Motor neuron (in vitro differentiated cells): ENCODE measurements around the gene ACTMAP. TPM values are rescaled to one million over a fixed set of nuclear protein-coding genes. Genes with fewer than 3 reads are reported as not detected.
"Not testable (repeated sequence)": the region's sequence is repeated elsewhere in the genome, so short reads cannot be mapped to it uniquely, and the experiment has no call there.

ENCODE experiments used
- ATAC-seq, 8 experiments: fragments of 200-7000 bp; cut with Tn5 transposase; replicated peaks in 6 of 8; 2 replicates each; pipeline ENCODE4 v1.8.0; 2021; ENCODE audit warnings: mild to moderate bottlenecking in 8 of 8, moderate library complexity in 8 of 8
- H3K27ac ChIP-seq, 2 donors: fragments of 250-450 bp; sonication (Bioruptor Pico); 2 replicates each; pipeline ENCODE4 v1.9.0; 2021; ENCODE audit warnings: antibody characterized with exemption in 2 of 2, mild to moderate bottlenecking in 2 of 2, moderate library complexity in 1 of 2
- H3K4me1 ChIP-seq, 2 donors: fragments of 250-450 bp; sonication (Bioruptor Pico); replicated peaks in 1 of 2; 2 replicates each; pipeline ENCODE4 v1.6.1; 2021; ENCODE audit warnings: antibody characterized with exemption in 2 of 2, mild to moderate bottlenecking in 2 of 2, moderate library complexity in 1 of 2
- H3K4me3 ChIP-seq, 5 donors: fragments of 250-450 bp; sonication (Bioruptor Pico); 2 replicates each; pipeline ENCODE4 v1.9.0; 2021; ENCODE audit warnings: antibody characterized with exemption in 5 of 5, mild to moderate bottlenecking in 5 of 5, moderate library complexity in 4 of 5
- WGBS, 10 experiments: fragments of 450-650 bp; shearing (Covaris generic); methylation state at CpG; one replicate each; pipeline ENCODE4 v1.0.0; 2022; 5-methylcytosine and 5-hydroxymethylcytosine counted together
- in situ Hi-C, 9 experiments: fragments of 400-800 bp; cut with MboI; loops; one replicate each; pipeline ENCODE4 v1.15.0; 2021; ENCODE audit warnings: low sequenced_read_pairs in 9 of 9, low pct_unique_long_range_greater_than_20kb in 2 of 9; ENCODE audit not compliant: unreplicated experiment in 9 of 9
- total RNA-seq, 8 experiments: library from RNA; unstranded; fragments of 300-600 nt; gene quantifications; 2 replicates each; pipeline versions ENCODE4 v1.2.3 to v1.2.4, GENCODE V29; 2022

Gene ACTMAP
- 10 to 100 TPM in 1 of 8 experiments, 1 to 10 TPM in 7; 2.4 to 12.6 (median 3.8) TPM for total RNA-seq

GRCh38 chr19:40750058-40750873 is at the start of gene ACTMAP:
TSS of gene ACTMAP (minus strand) at chr19:40750477. CDS start at chr19:40749803, 674 bp downstream.
- Histone ChIP-seq H3K4me1 (peaks cover 10 to 12% of the 10 kb centered on the region in 2 donors), H3K27ac (peak within 1 kb of the TSS; percentile 81 to 89), H3K4me3 (peak within 1 kb of the TSS; percentile 59 to 90 (median 77))
- ATAC-seq, result peak; percentile 80 to 94 (median 92)
- in situ Hi-C loops, result no loop called here
- WGBS, 10 experiments, result 0 to 2% (median 0%) methylated on average over 1 to 17 of the region's 43 CpGs; no CpG with 5 or more reads in 1 of the 10 experiments

- peak in 6 of 8 experiments; percentile 1 to 9 (median 2) for ATAC-seq
- peaks cover 46 to 47% of the 10 kb centered on the region in 2 donors for H3K4me1 ChIP-seq
- peak overlapping the region; percentile 90 to 91 for H3K27ac ChIP-seq
- H3K4me3 ChIP-seq, result peak overlapping the region; percentile 64 to 97 (median 72)
- in situ Hi-C loops, result loop anchor here in 5 of 9 experiments (25.0 kb wide), 1 partner anchor 137 kb away; no protein-coding TSS in a partner anchor
- 0 to 33% (median 17%) methylated on average over 1 to 4 of the region's 40 CpGs; no CpG with 5 or more reads in 4 of the 10 experiments for WGBS, 10 experiments
These were observed 49.5 kb upstream of the ACTMAP start for GRCh38 chr19:40799558-40800338.

DNA sequence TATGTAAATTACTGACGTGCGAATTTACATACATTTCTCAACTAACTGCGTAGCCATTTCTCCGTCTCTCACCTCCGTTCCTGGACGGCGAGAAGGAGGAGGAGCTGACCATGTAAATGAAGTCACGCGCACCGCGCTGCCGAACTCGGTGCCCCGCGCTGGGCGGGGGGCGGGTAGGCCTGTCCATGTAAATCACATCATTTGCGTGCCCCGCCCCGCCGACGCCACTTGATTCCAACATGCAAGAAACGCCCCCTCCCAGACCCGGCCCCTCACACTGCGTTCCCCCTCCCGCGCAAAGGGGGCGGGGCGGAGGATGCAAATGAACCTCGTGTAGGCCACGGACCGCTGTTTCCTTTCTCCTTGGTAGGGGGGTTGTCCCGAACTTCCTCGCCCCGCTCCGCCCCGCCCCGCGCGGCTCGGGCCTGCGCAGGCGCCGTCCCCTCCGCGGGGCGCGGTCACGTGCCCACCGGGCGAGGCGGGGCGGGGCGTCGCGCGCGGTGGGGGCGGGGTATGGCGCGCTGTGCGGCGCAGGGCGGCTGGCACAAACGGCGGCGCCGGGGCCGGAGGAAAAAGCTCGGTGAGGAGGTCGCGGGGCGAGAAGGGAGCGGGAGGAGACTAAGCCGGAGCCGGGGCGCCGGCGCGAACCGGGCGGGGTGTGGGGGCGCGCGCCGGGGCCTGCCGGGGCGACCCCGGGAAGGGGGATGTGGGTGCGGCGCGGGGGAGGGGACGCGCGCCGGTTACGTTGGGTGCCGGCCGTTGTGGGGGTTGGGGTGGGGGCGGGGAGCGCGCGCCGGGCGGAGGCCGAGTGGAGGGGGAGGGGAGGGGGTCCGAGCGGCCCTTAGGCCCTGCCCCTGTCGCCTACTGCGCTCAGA is 48.6 kb upstream of the ACTMAP start, which contains the start of gene EGLN2:
TSS of gene EGLN2 (plus strand) at position 509 of the 875 bp plus-strand sequence. CDS start 1,382 bp downstream, outside the sequence.
- ATAC-seq, result peak; percentile 78 to 87 (median 82)
- peaks cover 38 to 39% of the 10 kb centered on the region in 2 donors for H3K4me1 ChIP-seq
- in situ Hi-C loops, result no loop called here
- H3K27ac ChIP-seq, result peak within 1 kb of the TSS; percentile 90 to 91
- 0 to 5% (median 3%) methylated on average over 2 to 8 of the region's 110 CpGs; no CpG with 5 or more reads in 4 of the 10 experiments for whole genome bisulfite sequencing, 10 experiments
- peak within 1 kb of the TSS; percentile 64 to 97 (median 72) for H3K4me3 ChIP-seq

DNA sequence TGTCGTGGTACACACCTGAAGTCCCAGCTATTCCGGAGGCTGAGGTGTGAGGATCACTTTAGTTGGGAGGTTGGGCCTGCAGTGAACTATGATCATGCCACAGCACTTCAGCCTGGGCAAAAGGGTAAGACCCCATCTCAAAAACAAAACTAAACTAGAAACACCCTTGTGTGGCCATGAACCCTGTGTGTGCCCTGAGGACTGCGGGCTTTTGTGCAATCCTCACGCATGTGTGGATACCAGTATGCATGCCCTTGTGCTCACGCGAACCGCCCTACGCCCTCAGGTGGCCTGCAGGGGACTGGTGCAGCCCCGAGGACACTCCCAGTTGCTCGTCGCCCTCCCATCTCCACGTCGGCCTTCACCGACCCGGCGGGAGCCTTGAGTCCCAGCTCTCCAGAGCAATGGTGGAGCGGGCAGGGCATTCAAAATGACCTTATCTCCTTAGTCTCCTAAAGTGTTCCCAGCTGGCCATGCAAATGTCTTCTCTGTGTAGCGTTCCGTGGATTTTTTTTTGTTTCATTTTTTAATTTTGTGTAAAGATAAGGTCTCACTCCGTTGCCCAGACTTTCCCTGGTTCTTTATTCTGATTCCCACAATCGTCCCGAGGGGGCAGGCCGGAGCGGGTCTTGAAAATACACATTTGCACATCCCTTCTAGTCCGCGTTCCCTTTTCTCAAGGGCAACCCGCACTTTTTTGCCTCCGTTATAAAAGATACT is 47.8 kb upstream of the ACTMAP start:
- in situ Hi-C loops, result no loop called here
- peaks cover 30 to 31% of the 10 kb centered on the region in 2 donors for H3K4me1 ChIP-seq
- WGBS, 10 experiments, result 0 to 68% (median 2%) methylated on average over 4 to 11 of the region's 28 CpGs; no CpG with 5 or more reads in 1 of the 10 experiments
- H3K27ac ChIP-seq, result peak overlapping the region; percentile 72 to 81
- peak overlapping the region; percentile 64 to 97 (median 72) for H3K4me3 ChIP-seq
- ATAC-seq, result peak; percentile 10 to 65 (median 39)

- ATAC-seq, result no peak
- H3K27ac ChIP-seq, result peak overlapping the region; percentile 72 to 81
These were observed 47.1 kb upstream of the ACTMAP start for GRCh38 chr19:40797166-40797962.

GRCh38 chr19:40791996-40792395 is 41.7 kb upstream of the ACTMAP start:
- Histone ChIP-seq H3K4me3 (no peak overlapping the region), H3K4me1 (no peaks in the 10 kb centered on the region), H3K27ac (no peak overlapping the region)
- in situ Hi-C loops, result no loop called here
- WGBS, 10 experiments, result 46 to 100% (median 75%) methylated on average over 1 to 3 of the region's 3 CpGs; no CpG with 5 or more reads in 4 of the 10 experiments
- ATAC-seq, result no peak

More at GRCh38 chr19:40797166-40797962, 47.1 kb upstream of the ACTMAP start:
- Histone ChIP-seq H3K4me1 (peaks cover 22 to 23% of the 10 kb centered on the region in 2 donors), H3K4me3 (peak overlapping the region in 2 of 5 donors; percentile 72)
- WGBS, 10 experiments, result 78 to 100% (median 90%) methylated on average over 2 to 10 of the region's 14 CpGs; no CpG with 5 or more reads in 2 of the 10 experiments
- in situ Hi-C loops, result no loop called here

DNA sequence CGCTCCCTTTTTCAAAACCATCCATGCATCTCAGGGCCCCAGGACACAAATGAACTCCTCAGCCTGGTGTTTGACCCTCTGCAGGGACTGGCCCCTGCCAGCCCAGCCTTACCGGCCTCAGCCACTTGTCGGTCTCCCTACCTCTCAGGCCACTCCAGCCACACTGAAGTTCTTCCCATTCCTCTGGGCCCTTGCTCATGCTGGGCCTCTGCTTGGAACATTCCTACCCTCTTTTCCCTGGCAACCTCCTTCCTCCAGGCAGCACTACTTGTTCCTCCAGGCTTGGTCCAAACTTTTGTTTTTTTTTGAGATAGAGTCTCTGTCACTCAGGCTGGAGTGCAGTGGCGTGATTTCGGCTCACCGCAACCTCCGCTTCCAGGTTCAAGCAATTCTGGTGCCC is 41.1 kb upstream of the ACTMAP start:
- Histone ChIP-seq H3K4me1 (no peaks in the 10 kb centered on the region), H3K27ac (no peak overlapping the region), H3K4me3 (no peak overlapping the region)
- in situ Hi-C loops, result no loop called here
- WGBS, 10 experiments, result 51 to 95% (median 63%) methylated on average over 1 to 4 of the region's 7 CpGs; no CpG with 5 or more reads in 5 of the 10 experiments
- peak in 3 of 8 experiments; percentile 32 to 92 (median 63) for ATAC-seq

DNA sequence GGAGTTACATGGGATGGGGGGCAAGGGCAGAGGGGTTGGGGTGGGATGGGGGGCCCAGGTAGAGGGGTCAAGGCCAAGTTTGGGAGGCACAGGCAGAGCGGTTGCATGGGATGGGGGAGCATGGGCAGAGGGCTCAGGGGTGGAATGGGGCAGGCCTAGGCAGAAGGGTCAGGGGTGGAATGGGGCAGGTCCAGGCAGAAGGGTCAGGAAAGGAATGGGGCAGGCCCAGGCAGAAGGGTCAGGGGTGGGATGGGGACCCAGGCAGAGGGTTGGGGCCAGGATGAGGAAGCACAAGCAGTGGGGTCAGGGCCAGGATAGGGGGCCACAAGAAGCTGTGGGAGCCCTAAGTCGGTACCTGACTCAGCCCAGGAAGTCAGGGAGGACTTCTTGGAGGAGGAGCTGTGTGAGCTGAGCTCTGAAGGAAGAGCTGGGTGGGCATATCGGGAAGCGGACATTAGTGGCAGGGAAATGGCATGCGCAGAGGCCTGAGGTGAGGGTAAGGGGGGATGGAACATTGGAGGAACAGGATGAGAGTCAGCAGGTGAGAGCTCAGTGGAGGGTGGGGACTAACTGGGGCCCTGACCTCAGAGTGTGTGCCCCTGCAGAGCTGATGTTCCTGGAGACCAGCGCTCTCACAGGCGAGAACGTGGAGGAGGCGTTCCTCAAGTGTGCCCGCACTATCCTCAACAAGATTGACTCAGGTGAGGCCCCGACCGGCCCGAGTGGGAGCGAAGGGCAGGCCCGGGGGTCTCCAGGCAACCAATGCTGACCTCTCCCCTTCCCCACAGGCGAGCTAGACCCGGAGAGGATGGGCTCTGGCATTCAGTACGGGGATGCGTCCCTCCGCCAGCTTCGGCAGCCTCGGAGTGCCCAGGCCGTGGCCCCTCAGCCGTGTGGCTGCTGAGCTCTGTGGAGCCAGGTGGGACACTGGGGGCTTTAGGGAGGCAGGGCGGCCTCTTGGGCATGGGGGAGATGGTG is 36.1 kb upstream of the ACTMAP start:
- in situ Hi-C loops, result no loop called here
- no peaks in the 10 kb centered on the region for H3K4me1 ChIP-seq
- H3K4me3 ChIP-seq, result no peak overlapping the region
- WGBS, 10 experiments, result 84 to 100% (median 92%) methylated on average over 1 to 8 of the region's 25 CpGs; no CpG with 5 or more reads in 4 of the 10 experiments
- no peak overlapping the region for H3K27ac ChIP-seq
- no peak for ATAC-seq

GRCh38 chr19:40785526-40785925 is 35.2 kb upstream of the ACTMAP start:
- WGBS, 10 experiments, result no CpG with 5 or more reads among the region's 1 CpG
- no peaks in the 10 kb centered on the region for H3K4me1 ChIP-seq
- H3K27ac ChIP-seq, result no peak overlapping the region
- ATAC-seq, result no peak
- H3K4me3 ChIP-seq, result no peak overlapping the region
- in situ Hi-C loops, result no loop called here

GRCh38 chr19:40784146-40784545 is 33.9 kb upstream of the ACTMAP start:
- H3K4me1 ChIP-seq, ATAC-seq, H3K4me3 ChIP-seq, in situ Hi-C loops, H3K27ac ChIP-seq: not testable (repeated sequence)
- WGBS, 10 experiments, result 40 to 100% (median 92%) methylated on average over 1 of the region's 2 CpGs; no CpG with 5 or more reads in 6 of the 10 experiments
